ENCODE data around the gene BIN2. TPM values are rescaled to one million over a fixed set of nuclear protein-coding genes. Genes with fewer than 3 reads are reported as not detected.

The BIN2 gene
- total RNA-seq, 1 donor from 2014 or later = not detected

DNA sequence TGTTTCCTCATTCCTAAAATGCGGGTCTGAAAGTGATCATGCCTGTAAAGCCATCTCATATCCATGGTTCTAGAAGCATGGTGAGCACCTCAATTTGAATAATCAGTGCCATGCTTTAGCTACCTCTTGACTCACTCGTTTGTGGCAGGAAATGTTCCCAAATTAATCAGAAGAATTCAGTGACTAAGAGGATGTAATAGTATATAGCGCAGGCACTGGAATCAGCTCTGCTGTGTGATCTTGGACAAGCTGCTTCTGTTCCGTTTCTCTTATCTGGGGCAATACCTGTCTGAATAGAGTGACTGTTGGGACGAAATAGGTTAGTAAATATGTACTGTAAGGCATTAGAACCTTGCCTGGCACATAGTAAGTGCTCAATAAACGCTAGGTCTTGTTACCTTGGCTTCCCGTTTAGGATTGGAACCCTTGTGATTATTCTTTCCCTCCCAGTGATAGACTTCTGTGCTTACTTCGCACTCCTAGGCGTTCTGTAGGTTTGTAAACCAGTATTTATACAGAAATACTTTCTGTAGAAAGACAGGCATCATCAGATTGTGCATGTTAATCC is 52.9 kb downstream of the BIN2 start:
- H3K27ac Mint-ChIP-seq (ENCODE audit: unreplicated experiment) = peak overlapping the region; percentile 83
- H3K4me1 Mint-ChIP-seq (ENCODE audit: low read depth) = peaks cover 16% of the 10 kb centered on the region
- H3K9me3 Mint-ChIP-seq (ENCODE audit: low read depth) = no peaks in the 10 kb centered on the region
- no peaks in the 10 kb centered on the region for H3K36me3 Mint-ChIP-seq (ENCODE audit: low read depth)
- TF ChIP-seq, protein P1, sequence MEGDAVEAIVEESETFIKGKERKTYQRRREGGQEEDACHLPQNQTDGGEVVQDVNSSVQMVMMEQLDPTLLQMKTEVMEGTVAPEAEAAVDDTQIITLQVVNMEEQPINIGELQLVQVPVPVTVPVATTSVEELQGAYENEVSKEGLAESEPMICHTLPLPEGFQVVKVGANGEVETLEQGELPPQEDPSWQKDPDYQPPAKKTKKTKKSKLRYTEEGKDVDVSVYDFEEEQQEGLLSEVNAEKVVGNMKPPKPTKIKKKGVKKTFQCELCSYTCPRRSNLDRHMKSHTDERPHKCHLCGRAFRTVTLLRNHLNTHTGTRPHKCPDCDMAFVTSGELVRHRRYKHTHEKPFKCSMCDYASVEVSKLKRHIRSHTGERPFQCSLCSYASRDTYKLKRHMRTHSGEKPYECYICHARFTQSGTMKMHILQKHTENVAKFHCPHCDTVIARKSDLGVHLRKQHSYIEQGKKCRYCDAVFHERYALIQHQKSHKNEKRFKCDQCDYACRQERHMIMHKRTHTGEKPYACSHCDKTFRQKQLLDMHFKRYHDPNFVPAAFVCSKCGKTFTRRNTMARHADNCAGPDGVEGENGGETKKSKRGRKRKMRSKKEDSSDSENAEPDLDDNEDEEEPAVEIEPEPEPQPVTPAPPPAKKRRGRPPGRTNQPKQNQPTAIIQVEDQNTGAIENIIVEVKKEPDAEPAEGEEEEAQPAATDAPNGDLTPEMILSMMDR (IDR thresholded peaks at IDR 0.05) = no peak
- no peaks in the 10 kb centered on the region for H3K27me3 Mint-ChIP-seq (ENCODE audit: low read depth)
- no peak for DNase-seq (ENCODE audit: low spot score)
- H3K4me3 Mint-ChIP-seq (ENCODE audit: unreplicated experiment) = peak overlapping the region; percentile 91

DNA sequence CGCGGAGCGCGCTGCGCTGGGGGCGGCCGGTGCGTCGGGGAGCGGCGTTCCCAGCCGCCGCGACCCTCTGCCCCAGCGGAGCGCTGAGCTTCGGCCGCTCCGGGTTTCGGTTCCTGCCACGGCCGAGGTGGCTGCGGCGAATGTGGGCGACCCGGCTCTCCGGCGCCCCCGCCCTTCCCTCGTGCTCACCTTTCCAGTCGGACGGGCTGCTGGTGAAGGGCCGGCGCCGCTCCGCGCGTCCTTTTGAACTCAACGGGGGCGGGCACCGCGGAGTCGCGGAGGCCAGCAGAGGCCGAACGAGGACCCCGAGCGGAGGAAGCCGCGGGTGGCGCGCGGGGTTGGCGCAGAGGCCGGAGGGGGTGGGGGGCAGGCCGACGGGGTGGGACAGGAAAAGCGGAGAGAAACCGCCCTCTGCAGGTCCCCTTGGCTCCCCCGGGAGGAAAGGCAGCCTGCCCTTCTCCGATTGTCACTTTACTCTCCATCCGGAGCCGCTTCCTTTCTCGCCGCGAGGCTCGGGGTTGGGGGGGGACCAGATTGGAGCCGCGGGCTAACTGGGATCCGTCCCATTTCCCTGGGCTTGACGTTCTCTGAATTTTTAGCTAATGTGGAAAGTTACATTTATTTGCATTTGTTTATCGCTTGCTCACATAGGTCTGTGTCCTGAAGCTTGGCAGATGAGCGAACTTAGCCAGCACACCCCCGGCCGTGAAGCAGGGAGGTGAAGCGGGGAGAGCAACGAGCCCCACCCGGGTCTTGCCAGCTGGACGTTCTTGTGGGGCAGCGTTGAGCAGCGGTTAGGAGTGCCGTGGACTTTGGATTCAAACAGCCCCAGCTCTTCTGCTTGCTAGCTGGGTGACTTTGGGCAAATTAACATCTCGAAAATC is 53.7 kb downstream of the BIN2 start, which contains the start of gene SMAGP:
Gene SMAGP, minus strand, starts transcription at position 349 of the 884 bp plus-strand sequence. CDS start 1,137 bp downstream, outside the sequence.
- TF ChIP-seq, protein P1 (IDR thresholded peaks at IDR 0.05) = peak; percentile 20
- DNase-seq (ENCODE audit: low spot score) = peak; percentile 87
- H3K4me1 Mint-ChIP-seq (ENCODE audit: low read depth) = peaks cover 16% of the 10 kb centered on the region
- peak within 1 kb of the TSS; percentile 91 for H3K4me3 Mint-ChIP-seq (ENCODE audit: unreplicated experiment)
- no peaks in the 10 kb centered on the region for H3K9me3 Mint-ChIP-seq (ENCODE audit: low read depth)
- H3K27me3 Mint-ChIP-seq (ENCODE audit: low read depth) = no peaks in the 10 kb centered on the region
- peak within 1 kb of the TSS; percentile 83 for H3K27ac Mint-ChIP-seq (ENCODE audit: unreplicated experiment)
- H3K36me3 Mint-ChIP-seq (ENCODE audit: low read depth) = no peaks in the 10 kb centered on the region

DNA sequence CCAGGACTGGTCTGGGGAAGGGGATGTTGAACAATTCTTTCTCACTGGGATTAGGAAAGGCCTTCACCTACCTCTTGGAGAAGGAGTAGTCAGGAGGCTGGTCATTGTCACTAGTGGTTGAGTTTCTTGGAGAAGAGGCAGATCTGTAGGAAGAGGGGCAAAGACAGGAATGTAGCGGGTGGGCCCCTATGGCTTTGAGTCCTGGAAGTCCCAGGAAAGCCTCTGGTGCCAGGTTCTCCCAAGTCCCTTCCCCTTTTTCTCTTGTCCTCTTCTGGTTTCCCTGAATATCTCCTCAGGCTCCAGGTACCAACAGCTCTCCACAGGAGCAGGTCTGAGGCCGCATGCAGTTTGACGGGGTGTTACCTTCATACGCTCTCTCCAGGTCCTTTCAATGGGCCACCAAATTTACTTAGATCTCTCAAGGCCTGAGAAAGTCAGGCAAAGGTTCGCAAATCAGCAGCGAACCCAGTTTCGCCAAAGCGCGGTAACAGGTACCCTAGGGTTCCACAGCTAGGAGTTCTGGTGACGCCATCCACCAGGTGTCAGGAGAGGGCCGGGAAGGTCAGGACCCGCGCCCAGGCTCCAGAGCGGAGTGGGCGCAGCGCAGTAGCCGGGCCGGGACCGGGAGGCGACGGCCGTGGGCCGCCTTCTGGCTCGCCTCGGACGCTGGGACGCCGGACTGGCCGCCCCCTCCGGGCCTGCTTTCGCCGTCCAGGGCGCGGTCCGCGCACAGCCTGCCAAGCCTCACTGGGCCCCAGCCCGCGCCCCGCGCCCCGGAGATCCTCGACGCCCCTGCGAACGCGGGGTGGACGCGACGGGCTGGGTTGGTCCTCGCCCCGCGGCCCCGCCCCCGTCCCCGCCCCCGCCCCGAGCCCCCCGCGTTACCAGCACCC is 54.6 kb downstream of the BIN2 start:
- TF ChIP-seq, protein P1 (IDR thresholded peaks at IDR 0.05) = peak; percentile 63
- no peak overlapping the region for H3K27ac Mint-ChIP-seq (ENCODE audit: unreplicated experiment)
- peaks cover 16% of the 10 kb centered on the region for H3K4me1 Mint-ChIP-seq (ENCODE audit: low read depth)
- no peaks in the 10 kb centered on the region for H3K9me3 Mint-ChIP-seq (ENCODE audit: low read depth)
- H3K27me3 Mint-ChIP-seq (ENCODE audit: low read depth) = no peaks in the 10 kb centered on the region
- DNase-seq (ENCODE audit: low spot score) = peak; percentile 53
- no peaks in the 10 kb centered on the region for H3K36me3 Mint-ChIP-seq (ENCODE audit: low read depth)
- H3K4me3 Mint-ChIP-seq (ENCODE audit: unreplicated experiment) = peak overlapping the region; percentile 65

DNA sequence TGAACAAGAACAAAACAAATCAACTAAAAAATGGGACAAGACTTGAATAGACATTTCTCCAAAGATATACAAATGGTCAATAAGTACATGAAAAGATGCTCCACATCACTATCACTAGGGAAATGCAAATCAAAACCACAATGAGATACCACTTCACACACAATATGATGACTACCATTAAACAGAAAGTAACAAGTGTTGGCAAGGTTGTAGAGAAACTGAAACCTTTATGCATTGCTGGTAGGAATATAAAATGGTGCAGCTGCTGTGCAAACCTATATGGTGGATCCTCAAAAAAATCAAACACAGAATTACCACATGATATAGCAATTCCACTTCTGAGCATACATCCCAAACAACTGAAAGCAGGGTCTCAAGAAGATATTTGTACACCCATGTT is 59.0 kb downstream of the BIN2 start:
- Mint-ChIP-seq H3K9me3 (ENCODE audit: low read depth) (no peaks in the 10 kb centered on the region), H3K4me3 (ENCODE audit: unreplicated experiment) (no peak overlapping the region), H3K27ac (ENCODE audit: unreplicated experiment) (no peak overlapping the region), H3K27me3 (ENCODE audit: low read depth) (no peaks in the 10 kb centered on the region), H3K4me1 (ENCODE audit: low read depth) (peaks cover 6% of the 10 kb centered on the region), H3K36me3 (ENCODE audit: low read depth) (no peaks in the 10 kb centered on the region)
- TF ChIP-seq, protein P1 (IDR thresholded peaks at IDR 0.05) = no peak
- no peak for DNase-seq (ENCODE audit: low spot score)

DNA sequence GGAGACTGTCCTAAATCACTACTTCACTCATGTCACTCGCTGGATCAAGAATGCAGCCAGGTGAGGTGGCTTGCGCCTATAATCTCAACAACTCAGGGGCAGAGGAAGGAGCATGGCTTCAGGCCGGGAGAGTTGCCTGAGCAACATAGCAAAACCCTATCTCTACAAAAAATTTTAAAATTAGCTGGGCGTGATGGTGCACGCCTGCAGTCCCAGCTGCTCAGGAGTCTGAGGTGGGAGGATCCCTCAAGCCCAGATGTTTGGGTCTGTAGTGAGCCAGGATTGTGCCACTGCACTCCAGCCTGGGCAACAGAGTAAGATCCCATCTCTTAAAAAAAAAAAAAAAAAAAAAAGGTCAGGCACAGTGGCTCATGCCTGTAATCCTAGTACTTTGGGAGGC is 59.7 kb downstream of the BIN2 start:
- Mint-ChIP-seq H3K4me1 (ENCODE audit: low read depth) (peaks cover 3% of the 10 kb centered on the region), H3K4me3 (ENCODE audit: unreplicated experiment) (no peak overlapping the region), H3K36me3 (ENCODE audit: low read depth) (no peaks in the 10 kb centered on the region), H3K9me3 (ENCODE audit: low read depth) (no peaks in the 10 kb centered on the region), H3K27me3 (ENCODE audit: low read depth) (no peaks in the 10 kb centered on the region), H3K27ac (ENCODE audit: unreplicated experiment) (no peak overlapping the region)
- DNase-seq (ENCODE audit: low spot score) = peak; percentile 11
- TF ChIP-seq, protein P1 (IDR thresholded peaks at IDR 0.05) = no peak

Data from chondrocyte (in vitro differentiated cells).